Neural progenitor cell (in vitro differentiated cells): ENCODE measurements around the gene LTA.

Experiments
- EZH2 ChIP-seq: fragments of 200-600 bp; sonication (generic); IDR thresholded peaks from 2 replicates; pipeline ENCODE4 v1.6.1; 2017; ENCODE audit warnings: antibody characterized with exemption, mild to moderate bottlenecking, moderate library complexity
- EZH2phosphoT487 ChIP-seq: fragments of 200-600 bp; sonication (generic); IDR thresholded peaks from 2 replicates; pipeline ENCODE4 v1.6.1; 2017; ENCODE audit warnings: antibody characterized with exemption
- TF ChIP-seq, protein P1 (sequence below): fragments of 200-600 bp; sonication (generic); IDR thresholded peaks from 2 replicates; pipeline ENCODE4 v1.5.1; 2017; ENCODE audit warnings: antibody characterized with exemption, mild to moderate bottlenecking

DNA sequence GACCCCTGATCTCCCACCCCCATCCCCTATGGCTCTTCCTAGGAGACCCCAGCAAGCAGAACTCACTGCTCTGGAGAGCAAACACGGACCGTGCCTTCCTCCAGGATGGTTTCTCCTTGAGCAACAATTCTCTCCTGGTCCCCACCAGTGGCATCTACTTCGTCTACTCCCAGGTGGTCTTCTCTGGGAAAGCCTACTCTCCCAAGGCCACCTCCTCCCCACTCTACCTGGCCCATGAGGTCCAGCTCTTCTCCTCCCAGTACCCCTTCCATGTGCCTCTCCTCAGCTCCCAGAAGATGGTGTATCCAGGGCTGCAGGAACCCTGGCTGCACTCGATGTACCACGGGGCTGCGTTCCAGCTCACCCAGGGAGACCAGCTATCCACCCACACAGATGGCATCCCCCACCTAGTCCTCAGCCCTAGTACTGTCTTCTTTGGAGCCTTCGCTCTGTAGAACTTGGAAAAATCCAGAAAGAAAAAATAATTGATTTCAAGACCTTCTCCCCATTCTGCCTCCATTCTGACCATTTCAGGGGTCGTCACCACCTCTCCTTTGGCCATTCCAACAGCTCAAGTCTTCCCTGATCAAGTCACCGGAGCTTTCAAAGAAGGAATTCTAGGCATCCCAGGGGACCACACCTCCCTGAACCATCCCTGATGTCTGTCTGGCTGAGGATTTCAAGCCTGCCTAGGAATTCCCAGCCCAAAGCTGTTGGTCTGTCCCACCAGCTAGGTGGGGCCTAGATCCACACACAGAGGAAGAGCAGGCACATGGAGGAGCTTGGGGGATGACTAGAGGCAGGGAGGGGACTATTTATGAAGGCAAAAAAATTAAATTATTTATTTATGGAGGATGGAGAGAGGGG is 1.4 kb downstream of the LTA start:
- no peak for TF ChIP-seq EZH2phosphoT487
- TF ChIP-seq EZH2 = no peak
- TF ChIP-seq, protein P1, sequence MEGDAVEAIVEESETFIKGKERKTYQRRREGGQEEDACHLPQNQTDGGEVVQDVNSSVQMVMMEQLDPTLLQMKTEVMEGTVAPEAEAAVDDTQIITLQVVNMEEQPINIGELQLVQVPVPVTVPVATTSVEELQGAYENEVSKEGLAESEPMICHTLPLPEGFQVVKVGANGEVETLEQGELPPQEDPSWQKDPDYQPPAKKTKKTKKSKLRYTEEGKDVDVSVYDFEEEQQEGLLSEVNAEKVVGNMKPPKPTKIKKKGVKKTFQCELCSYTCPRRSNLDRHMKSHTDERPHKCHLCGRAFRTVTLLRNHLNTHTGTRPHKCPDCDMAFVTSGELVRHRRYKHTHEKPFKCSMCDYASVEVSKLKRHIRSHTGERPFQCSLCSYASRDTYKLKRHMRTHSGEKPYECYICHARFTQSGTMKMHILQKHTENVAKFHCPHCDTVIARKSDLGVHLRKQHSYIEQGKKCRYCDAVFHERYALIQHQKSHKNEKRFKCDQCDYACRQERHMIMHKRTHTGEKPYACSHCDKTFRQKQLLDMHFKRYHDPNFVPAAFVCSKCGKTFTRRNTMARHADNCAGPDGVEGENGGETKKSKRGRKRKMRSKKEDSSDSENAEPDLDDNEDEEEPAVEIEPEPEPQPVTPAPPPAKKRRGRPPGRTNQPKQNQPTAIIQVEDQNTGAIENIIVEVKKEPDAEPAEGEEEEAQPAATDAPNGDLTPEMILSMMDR = no peak
